GM23338 (cell line): ENCODE data around the gene SLC25A25.
A peak's percentile ranks its signal among the peaks of the same experiment; 100 is the strongest.

ENCODE experiments used
- EZH2 ChIP-seq: fragments of 200-600 bp; sonication (generic); IDR thresholded peaks from one replicate; pipeline ENCODE4 v1.8.0; 2017; ENCODE audit warnings: antibody characterized with exemption, mild to moderate bottlenecking, low read depth; ENCODE audit not compliant: unreplicated experiment
- POLR2AphosphoS5 ChIP-seq: IDR thresholded peaks from 2 replicates; pipeline ENCODE4 v1.6.1; 2016; ENCODE audit warnings: antibody characterized with exemption, low read depth
- REST ChIP-seq: IDR thresholded peaks from one replicate; pipeline ENCODE4 v1.6.1; 2018; ENCODE audit warnings: antibody characterized with exemption; ENCODE audit not compliant: unreplicated experiment
- TF ChIP-seq, protein P1 (sequence below), 2 experiments: fragments of 200-600 bp in 1 of 2; sonication (generic) in 1 of 2; conservative IDR thresholded peaks; 2 replicates each; pipeline versions ENCODE4 v1.5.1 to v1.6.1; 2016 to 2017; ENCODE audit warnings: antibody characterized with exemption in 2 of 2, low read depth in 2 of 2, mild to moderate bottlenecking in 2 of 2, moderate library complexity in 1 of 2

GRCh38 chr9:128143525-128144238 is 75.7 kb downstream of the SLC25A25 start:
- TF ChIP-seq, protein P1, sequence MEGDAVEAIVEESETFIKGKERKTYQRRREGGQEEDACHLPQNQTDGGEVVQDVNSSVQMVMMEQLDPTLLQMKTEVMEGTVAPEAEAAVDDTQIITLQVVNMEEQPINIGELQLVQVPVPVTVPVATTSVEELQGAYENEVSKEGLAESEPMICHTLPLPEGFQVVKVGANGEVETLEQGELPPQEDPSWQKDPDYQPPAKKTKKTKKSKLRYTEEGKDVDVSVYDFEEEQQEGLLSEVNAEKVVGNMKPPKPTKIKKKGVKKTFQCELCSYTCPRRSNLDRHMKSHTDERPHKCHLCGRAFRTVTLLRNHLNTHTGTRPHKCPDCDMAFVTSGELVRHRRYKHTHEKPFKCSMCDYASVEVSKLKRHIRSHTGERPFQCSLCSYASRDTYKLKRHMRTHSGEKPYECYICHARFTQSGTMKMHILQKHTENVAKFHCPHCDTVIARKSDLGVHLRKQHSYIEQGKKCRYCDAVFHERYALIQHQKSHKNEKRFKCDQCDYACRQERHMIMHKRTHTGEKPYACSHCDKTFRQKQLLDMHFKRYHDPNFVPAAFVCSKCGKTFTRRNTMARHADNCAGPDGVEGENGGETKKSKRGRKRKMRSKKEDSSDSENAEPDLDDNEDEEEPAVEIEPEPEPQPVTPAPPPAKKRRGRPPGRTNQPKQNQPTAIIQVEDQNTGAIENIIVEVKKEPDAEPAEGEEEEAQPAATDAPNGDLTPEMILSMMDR (conservative IDR thresholded peaks at IDR 0.05; ENCODE audit: low read depth in 2 of 2): peak in 1 of 2 experiments; percentile 57; a peak in 2 of 4 replicates
- TF ChIP-seq REST: no peak
- no peak for TF ChIP-seq POLR2AphosphoS5
- no peak for TF ChIP-seq EZH2
